GM23248 (cell line): ENCODE results near the gene HSD11B2.

Experiments
- EZH2 ChIP-seq: fragments of 200-600 bp; sonication (generic); IDR thresholded peaks from 2 replicates; pipeline ENCODE4 v1.6.1; 2018; ENCODE audit warnings: antibody characterized with exemption, mild to moderate bottlenecking; ENCODE audit not compliant: insufficient read depth, poor library complexity, severe bottlenecking
- EZH2phosphoT487 ChIP-seq: fragments of 200-600 bp; sonication (generic); IDR thresholded peaks from 2 replicates; pipeline ENCODE4 v1.6.1; 2018; ENCODE audit warnings: antibody characterized with exemption, moderate library complexity, mild to moderate bottlenecking, low read depth; ENCODE audit not compliant: insufficient read depth

- no peak for TF ChIP-seq EZH2
- no peak for TF ChIP-seq EZH2phosphoT487
Observed at GRCh38 chr16:67397036-67397801, 33.7 kb upstream of the HSD11B2 start.
